Measurements from ENCODE around the gene ACSF3.

Gene ACSF3

DNA sequence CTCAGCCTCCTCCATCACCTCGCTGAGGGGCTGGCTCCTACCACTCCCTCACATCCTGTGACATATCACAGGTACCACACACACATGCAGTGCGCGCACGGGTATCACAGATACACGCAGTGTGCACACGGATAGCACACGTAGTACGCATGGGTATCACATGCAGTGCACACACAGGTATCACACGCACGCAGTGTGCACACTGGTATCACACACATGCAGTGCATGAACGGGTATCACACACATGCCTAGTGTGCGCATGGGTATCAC, 30.1 kb downstream of the ACSF3 start:
- H3K79me2 ChIP-seq: peaks cover 2% of the 10 kb centered on the region

DNA sequence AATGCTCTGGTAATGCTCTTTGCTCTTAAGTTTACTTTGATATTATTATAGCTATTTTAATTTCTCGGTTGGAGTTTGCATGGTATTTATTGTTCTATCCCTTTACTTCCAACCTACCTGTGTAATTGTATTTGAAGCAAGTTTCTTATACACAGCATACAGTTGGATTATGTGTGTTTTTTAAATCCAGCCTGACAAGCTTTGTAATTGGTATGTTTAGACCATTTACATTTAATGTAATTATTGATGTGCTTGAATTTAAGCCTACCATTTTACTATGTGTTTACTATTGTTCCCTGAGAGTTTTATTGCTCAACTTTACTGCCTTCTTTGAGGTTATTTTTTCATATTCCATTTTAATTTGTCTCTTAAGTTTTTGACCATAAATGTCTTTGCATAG, 35.7 kb downstream of the ACSF3 start:
- H3K27ac ChIP-seq: no peak overlapping the region
- H3K4me3 ChIP-seq (ENCODE audit: low read depth, low read length): no peak overlapping the region
- H3K4me2 ChIP-seq (ENCODE audit: low read length): no peak overlapping the region
- no peak overlapping the region for H2AFZ ChIP-seq
- TF ChIP-seq, protein P1, sequence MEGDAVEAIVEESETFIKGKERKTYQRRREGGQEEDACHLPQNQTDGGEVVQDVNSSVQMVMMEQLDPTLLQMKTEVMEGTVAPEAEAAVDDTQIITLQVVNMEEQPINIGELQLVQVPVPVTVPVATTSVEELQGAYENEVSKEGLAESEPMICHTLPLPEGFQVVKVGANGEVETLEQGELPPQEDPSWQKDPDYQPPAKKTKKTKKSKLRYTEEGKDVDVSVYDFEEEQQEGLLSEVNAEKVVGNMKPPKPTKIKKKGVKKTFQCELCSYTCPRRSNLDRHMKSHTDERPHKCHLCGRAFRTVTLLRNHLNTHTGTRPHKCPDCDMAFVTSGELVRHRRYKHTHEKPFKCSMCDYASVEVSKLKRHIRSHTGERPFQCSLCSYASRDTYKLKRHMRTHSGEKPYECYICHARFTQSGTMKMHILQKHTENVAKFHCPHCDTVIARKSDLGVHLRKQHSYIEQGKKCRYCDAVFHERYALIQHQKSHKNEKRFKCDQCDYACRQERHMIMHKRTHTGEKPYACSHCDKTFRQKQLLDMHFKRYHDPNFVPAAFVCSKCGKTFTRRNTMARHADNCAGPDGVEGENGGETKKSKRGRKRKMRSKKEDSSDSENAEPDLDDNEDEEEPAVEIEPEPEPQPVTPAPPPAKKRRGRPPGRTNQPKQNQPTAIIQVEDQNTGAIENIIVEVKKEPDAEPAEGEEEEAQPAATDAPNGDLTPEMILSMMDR (IDR thresholded peaks at IDR 0.05): no peak
- peaks cover 20% of the 10 kb centered on the region for H3K79me2 ChIP-seq
- H3K27me3 ChIP-seq (ENCODE audit: control insufficient read depth, insufficient read depth, low read length): no peaks in the 10 kb centered on the region
- H3K36me3 ChIP-seq (ENCODE audit: control insufficient read depth, insufficient read depth, low read length): no peaks in the 10 kb centered on the region
- no peaks in the 10 kb centered on the region for H3K9me3 ChIP-seq (ENCODE audit: control insufficient read depth, low read length)
- H3K9ac ChIP-seq: no peak overlapping the region
- no peaks in the 10 kb centered on the region for H3K4me1 ChIP-seq

More for the DNA sequence above, 30.1 kb downstream of the ACSF3 start:
- TF ChIP-seq, protein P1 (IDR thresholded peaks at IDR 0.05): no peak
- no peak overlapping the region for H3K4me2 ChIP-seq (ENCODE audit: low read length)
- H3K27ac ChIP-seq: no peak overlapping the region
- H3K4me1 ChIP-seq: no peaks in the 10 kb centered on the region
- no peak overlapping the region for H3K9ac ChIP-seq
- H3K36me3 ChIP-seq (ENCODE audit: control insufficient read depth, insufficient read depth, low read length): no peaks in the 10 kb centered on the region
- H3K27me3 ChIP-seq (ENCODE audit: control insufficient read depth, insufficient read depth, low read length): no peaks in the 10 kb centered on the region
- H2AFZ ChIP-seq: no peak overlapping the region
- no peaks in the 10 kb centered on the region for H3K9me3 ChIP-seq (ENCODE audit: control insufficient read depth, low read length)
- H3K4me3 ChIP-seq (ENCODE audit: low read depth, low read length): no peak overlapping the region

DNA sequence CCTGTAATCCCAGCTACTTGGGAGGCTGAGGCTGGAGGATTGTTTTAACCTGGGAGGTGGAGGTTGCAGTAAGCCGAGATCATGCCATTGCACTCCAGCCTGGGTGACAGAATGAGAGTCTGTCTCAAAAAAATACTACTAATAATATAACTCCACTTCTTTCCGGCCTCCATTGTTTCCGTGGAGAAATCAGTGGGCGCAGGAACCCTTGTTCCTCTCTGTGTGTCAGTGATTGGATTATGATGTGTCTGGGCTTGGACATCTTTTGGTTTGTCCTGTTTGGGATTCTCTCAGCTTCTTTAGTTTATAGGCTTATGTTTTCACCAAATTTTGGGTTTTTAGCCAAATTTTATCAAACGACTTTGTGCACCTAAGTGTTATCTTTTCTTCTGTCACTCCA, 36.8 kb downstream of the ACSF3 start:
- peaks cover 20% of the 10 kb centered on the region for H3K79me2 ChIP-seq
- no peak overlapping the region for H2AFZ ChIP-seq
- no peak overlapping the region for H3K4me2 ChIP-seq (ENCODE audit: low read length)
- H3K27ac ChIP-seq: no peak overlapping the region
- no peak overlapping the region for H3K9ac ChIP-seq
- H3K4me3 ChIP-seq (ENCODE audit: low read depth, low read length): no peak overlapping the region
- TF ChIP-seq, protein P1 (IDR thresholded peaks at IDR 0.05): no peak
- H3K4me1 ChIP-seq: no peaks in the 10 kb centered on the region
- H3K27me3 ChIP-seq (ENCODE audit: control insufficient read depth, insufficient read depth, low read length): no peaks in the 10 kb centered on the region
- no peaks in the 10 kb centered on the region for H3K36me3 ChIP-seq (ENCODE audit: control insufficient read depth, insufficient read depth, low read length)
- H3K9me3 ChIP-seq (ENCODE audit: control insufficient read depth, low read length): no peaks in the 10 kb centered on the region

DNA sequence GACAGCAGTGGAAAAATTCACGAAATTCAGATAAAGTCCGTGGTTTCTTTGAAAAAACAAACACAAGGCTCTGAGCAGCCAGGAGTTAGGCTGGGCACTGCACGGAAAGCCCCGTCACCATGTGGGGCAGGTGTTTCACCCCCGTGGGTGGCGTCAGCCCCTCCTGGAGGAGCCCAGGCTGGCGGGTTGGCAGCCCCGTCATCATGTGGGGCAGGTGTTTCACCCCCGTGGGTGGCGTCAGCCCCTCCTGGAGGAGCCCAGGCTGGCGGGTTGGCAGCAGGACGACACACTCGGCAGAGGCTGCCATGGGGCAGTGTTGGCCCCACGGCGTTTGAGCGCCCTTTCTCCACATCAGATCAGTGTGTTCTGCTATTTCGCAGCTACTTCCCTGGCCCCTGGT, 38.1 kb downstream of the ACSF3 start:
- Histone ChIP-seq H3K4me1 (no peaks in the 10 kb centered on the region), H3K79me2 (peaks cover 22% of the 10 kb centered on the region), H3K4me2 (ENCODE audit: low read length) (no peak overlapping the region), H3K36me3 (ENCODE audit: control insufficient read depth, insufficient read depth, low read length) (no peaks in the 10 kb centered on the region), H2AFZ (no peak overlapping the region), H3K9ac (no peak overlapping the region), H3K4me3 (ENCODE audit: low read depth, low read length) (no peak overlapping the region), H3K27me3 (ENCODE audit: control insufficient read depth, insufficient read depth, low read length) (no peaks in the 10 kb centered on the region), H3K27ac (no peak overlapping the region), H3K9me3 (ENCODE audit: control insufficient read depth, low read length) (no peaks in the 10 kb centered on the region)
- TF ChIP-seq, protein P1 (IDR thresholded peaks at IDR 0.05): no peak

DNA sequence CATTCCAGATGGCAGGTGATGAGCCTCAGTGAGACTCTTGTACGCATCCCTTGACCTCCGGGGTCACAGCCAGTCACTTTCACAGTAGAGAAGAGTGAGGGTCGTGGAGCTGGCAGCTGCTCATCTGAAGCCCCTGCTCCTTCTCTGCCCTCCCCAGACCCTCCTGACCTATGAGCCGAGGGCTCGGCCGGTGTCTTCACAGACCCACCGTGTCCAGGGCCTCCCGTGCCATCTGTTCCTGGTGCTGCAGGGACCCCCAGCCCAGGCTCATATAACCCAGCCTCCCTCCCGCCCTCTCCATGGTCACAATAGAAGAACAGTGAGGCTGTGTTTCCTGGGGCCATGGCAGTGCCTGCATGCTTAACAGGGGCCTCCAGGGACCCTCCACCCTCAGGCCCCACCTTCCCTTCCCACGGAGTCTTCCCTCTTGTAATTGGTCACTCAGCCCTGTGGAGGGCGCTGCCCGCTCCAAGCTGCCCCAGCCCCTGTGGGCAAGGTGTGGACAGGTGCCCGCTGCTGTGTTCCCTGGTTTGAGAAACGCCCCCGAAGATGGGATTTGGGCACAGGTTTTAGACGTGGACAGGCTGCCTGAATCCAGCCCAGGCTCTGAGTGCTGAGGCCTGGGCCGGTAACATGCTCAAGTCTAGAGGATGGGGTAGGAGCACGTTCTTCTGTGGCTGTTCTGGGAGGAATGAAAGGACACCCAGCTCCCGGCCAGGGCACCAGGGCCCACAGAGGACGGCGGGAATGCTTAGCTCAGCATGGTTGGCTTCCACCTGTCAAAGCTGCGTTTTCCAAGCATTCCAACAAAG, 38.7 kb downstream of the ACSF3 start:
- H3K27me3 ChIP-seq (ENCODE audit: control insufficient read depth, insufficient read depth, low read length): no peaks in the 10 kb centered on the region
- no peaks in the 10 kb centered on the region for H3K9me3 ChIP-seq (ENCODE audit: control insufficient read depth, low read length)
- peaks cover 22% of the 10 kb centered on the region for H3K79me2 ChIP-seq
- H3K27ac ChIP-seq: no peak overlapping the region
- TF ChIP-seq, protein P1 (IDR thresholded peaks at IDR 0.05): no peak
- no peaks in the 10 kb centered on the region for H3K4me1 ChIP-seq
- H2AFZ ChIP-seq: no peak overlapping the region
- H3K4me2 ChIP-seq (ENCODE audit: low read length): no peak overlapping the region
- H3K4me3 ChIP-seq (ENCODE audit: low read depth, low read length): no peak overlapping the region
- no peak overlapping the region for H3K9ac ChIP-seq
- H3K36me3 ChIP-seq (ENCODE audit: control insufficient read depth, insufficient read depth, low read length): no peaks in the 10 kb centered on the region

Measured in parathyroid adenoma (tissue), 2 donors.